DND-41 (cell line): ENCODE measurements around the gene SDR9C7.
"Not testable (repeated sequence)": the region's sequence is repeated elsewhere in the genome, so short reads cannot be mapped to it uniquely, and the experiment has no call there.

ENCODE experiments used
- EZH2 ChIP-seq: IDR thresholded peaks from 3 replicates; pipeline ENCODE4 v1.6.1; 2012; ENCODE audit warnings: borderline replicate concordance, low read depth, mild to moderate bottlenecking, moderate library complexity, low read length, inconsistent platforms; ENCODE audit not compliant: severe bottlenecking
- TF ChIP-seq, protein P1 (sequence below): IDR thresholded peaks from 2 replicates; pipeline ENCODE4 v1.5.1; 2012; ENCODE audit warnings: borderline replicate concordance, low read length, moderate library complexity, mild to moderate bottlenecking; ENCODE audit not compliant: poor library complexity, severe bottlenecking; ENCODE audit errors: extremely low read depth

DNA sequence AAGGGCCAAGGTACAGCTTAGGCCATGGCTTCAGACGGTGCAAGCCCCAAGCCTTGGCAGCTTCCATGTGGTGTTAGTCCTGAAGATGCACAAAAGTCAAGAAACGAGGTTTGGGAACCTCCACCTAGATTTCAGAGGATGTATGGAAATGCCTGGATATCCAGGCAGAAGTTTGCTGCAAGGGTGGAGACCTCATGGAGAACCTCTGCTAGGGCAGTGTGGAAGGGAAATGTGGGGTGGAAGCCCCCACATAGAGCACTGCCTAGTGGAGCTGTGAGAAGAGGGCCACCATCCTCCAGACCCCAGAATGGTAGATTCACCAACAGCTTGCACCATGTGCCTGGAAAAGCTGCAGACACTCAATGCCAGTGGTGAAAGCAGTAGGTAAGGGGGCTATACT, 24.8 kb downstream of the SDR9C7 start:
- TF ChIP-seq, protein P1, sequence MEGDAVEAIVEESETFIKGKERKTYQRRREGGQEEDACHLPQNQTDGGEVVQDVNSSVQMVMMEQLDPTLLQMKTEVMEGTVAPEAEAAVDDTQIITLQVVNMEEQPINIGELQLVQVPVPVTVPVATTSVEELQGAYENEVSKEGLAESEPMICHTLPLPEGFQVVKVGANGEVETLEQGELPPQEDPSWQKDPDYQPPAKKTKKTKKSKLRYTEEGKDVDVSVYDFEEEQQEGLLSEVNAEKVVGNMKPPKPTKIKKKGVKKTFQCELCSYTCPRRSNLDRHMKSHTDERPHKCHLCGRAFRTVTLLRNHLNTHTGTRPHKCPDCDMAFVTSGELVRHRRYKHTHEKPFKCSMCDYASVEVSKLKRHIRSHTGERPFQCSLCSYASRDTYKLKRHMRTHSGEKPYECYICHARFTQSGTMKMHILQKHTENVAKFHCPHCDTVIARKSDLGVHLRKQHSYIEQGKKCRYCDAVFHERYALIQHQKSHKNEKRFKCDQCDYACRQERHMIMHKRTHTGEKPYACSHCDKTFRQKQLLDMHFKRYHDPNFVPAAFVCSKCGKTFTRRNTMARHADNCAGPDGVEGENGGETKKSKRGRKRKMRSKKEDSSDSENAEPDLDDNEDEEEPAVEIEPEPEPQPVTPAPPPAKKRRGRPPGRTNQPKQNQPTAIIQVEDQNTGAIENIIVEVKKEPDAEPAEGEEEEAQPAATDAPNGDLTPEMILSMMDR = not testable (repeated sequence)
- not testable (repeated sequence) for TF ChIP-seq EZH2
